ENCODE results near the gene MAX.

MAX gene

GRCh38 chr14:65072937-65073336, 29.4 kb downstream of the MAX start:
- DNase-seq (ENCODE audit: low spot score) = no peak

GRCh38 chr14:65072256-65072655, 30.1 kb downstream of the MAX start:
- DNase-seq (ENCODE audit: low spot score) = no peak

GRCh38 chr14:65071544-65071943, 30.8 kb downstream of the MAX start:
- DNase-seq (ENCODE audit: low spot score) = no peak

GRCh38 chr14:65070471-65070976, 31.8 kb downstream of the MAX start:
- DNase-seq (ENCODE audit: low spot score) = no peak

GRCh38 chr14:65069874-65070413, 32.4 kb downstream of the MAX start:
- peak; percentile 36 for DNase-seq (ENCODE audit: low spot score)

GRCh38 chr14:65065719-65066118, 36.6 kb downstream of the MAX start:
- DNase-seq (ENCODE audit: low spot score) = no peak

GRCh38 chr14:65062096-65063075, 39.9 kb downstream of the MAX start:
- DNase-seq (ENCODE audit: low spot score) = no peak

GRCh38 chr14:65057695-65058094, 44.6 kb downstream of the MAX start:
- no peak for DNase-seq (ENCODE audit: low spot score)

- no peak for DNase-seq (ENCODE audit: low spot score)
Measured at GRCh38 chr14:65054471-65055085, 47.7 kb downstream of the MAX start.

GRCh38 chr14:65053466-65053865, 48.9 kb downstream of the MAX start:
- DNase-seq (ENCODE audit: low spot score) = no peak

GRCh38 chr14:65052832-65053231, 49.5 kb downstream of the MAX start:
- DNase-seq (ENCODE audit: low spot score) = no peak

- DNase-seq (ENCODE audit: low spot score) = no peak
Measured at GRCh38 chr14:65045709-65046108, 56.6 kb downstream of the MAX start.

- no peak for DNase-seq (ENCODE audit: low spot score)
Measured at GRCh38 chr14:65045006-65045405, 57.3 kb downstream of the MAX start.

- peak; percentile 63 for DNase-seq (ENCODE audit: low spot score)
Measured at GRCh38 chr14:65044596-65044959, 57.7 kb downstream of the MAX start.

GRCh38 chr14:65043893-65044595, 58.3 kb downstream of the MAX start:
- DNase-seq (ENCODE audit: low spot score) = no peak

GRCh38 chr14:65042731-65043372, 59.5 kb downstream of the MAX start:
- DNase-seq (ENCODE audit: low spot score) = no peak

GRCh38 chr14:65042296-65042695, 60.0 kb downstream of the MAX start:
- DNase-seq (ENCODE audit: low spot score) = no peak

GRCh38 chr14:65041434-65041915, 60.8 kb downstream of the MAX start:
- no peak for DNase-seq (ENCODE audit: low spot score)

GRCh38 chr14:65040666-65041433, 61.5 kb downstream of the MAX start:
- DNase-seq (ENCODE audit: low spot score) = no peak

GRCh38 chr14:65038966-65039365, 63.4 kb downstream of the MAX start:
- DNase-seq (ENCODE audit: low spot score) = no peak

- DNase-seq (ENCODE audit: low spot score) = no peak
Measured at GRCh38 chr14:65035049-65035448, 67.3 kb downstream of the MAX start.
